IMR-90 (cell line): ENCODE measurements around the gene TGDS.

ENCODE experiments used
- CEBPB ChIP-seq: IDR thresholded peaks from 2 replicates; pipeline ENCODE4 v1.6.1; 2012; ENCODE audit warnings: low read depth, low read length, improper control_type of control experiment
- CTCF ChIP-seq: conservative IDR thresholded peaks from 2 replicates; pipeline ENCODE4 v1.5.1; 2012; ENCODE audit warnings: mild to moderate bottlenecking, low read depth, low read length, improper control_type of control experiment
- MAFK ChIP-seq: IDR thresholded peaks from 2 replicates; pipeline ENCODE4 v1.6.1; 2012; ENCODE audit warnings: low read depth, low read length, improper control_type of control experiment

DNA sequence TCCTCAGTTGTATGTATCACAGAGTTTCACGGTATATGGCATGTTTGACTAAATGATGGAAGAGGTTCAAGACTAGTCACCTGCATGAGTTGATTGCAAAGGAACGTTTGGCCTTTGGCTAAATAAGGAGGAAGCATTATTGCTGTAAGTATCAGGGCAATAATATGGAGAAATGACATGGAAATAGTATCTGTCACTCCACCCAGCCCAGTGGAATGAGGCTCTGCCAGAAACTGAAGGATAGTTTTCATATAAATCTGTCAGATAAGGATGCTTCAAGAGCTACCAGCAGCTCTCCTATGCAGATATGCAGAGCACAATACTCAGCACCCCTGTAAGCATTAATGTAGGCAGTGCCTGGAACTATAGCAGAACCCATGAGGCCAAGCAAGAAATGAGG lies 60.7 kb downstream of the TGDS start:
- TF ChIP-seq CTCF (no peak), MAFK (no peak), CEBPB (no peak)
